Amniotic stem cell (primary cell): ENCODE results near the gene TNFRSF25.
"Not testable (repeated sequence)": the region's sequence is repeated elsewhere in the genome, so short reads cannot be mapped to it uniquely, and the experiment has no call there.

ENCODE experiments used
- DNase-seq: peaks from one replicate; lab custom pipeline; 2025; lab: John Stamatoyannopoulos, UW

The TNFRSF25 gene

DNA sequence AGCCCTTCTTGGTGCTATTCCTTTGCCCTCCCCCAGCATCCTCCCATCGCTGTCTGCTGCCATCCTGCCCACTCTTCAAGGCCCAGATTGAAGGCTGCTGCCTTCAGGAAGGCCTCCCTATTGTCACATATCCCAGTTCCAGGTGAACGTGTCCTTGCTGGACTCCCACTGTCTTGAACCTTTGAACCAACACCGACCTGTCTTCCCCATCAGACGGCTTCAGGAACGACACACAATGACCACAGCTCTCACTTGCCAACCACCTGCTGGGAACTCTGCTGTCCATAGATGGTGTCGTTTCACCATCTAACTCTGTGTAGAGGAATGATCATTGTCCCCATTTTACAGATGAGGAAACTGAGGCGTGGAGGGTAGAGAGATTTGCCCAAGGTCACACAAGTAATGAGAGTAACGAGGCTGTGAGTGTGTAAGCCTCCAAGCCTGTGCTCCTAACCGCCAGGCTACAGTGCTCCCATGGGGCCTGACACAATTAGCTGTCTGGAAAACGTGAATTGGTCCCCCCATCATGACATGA is 35.4 kb upstream of the TNFRSF25 start:
- no peak for DNase-seq

DNA sequence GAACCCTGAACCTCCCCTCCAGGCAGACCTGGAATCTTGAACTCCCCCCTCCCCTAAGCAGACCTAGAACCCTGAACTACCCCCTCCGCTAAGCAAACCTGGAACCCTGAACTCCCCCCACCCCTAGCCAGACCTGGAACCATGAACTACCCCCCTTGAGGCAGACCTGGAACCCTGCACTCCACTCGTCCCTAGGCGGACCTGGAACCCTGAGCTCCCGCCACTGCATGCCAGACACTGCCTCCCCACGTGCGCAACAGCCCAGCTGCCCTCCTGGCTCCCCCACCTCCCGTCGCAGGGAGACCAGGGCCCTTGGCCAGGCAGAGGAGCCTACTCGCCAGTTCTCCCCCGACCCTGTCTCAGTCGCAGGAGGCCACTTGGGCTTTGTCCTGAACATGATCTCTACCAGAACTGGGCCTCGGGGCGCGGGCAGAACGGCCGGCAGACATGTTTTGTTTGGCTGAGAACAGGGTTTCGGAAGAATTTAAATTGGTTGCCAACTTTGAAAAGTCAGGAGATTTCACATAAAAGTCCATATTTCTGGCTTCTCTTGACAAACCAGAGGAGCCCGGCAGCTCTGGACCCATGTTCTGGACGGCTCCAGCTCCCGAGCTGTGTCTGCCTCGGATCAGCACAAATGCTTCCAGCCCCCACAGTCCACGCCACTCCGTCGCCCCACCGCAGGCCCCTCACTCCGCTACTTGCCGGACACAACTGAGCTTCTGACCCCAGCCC is 34.7 kb upstream of the TNFRSF25 start:
- no peak for DNase-seq

DNA sequence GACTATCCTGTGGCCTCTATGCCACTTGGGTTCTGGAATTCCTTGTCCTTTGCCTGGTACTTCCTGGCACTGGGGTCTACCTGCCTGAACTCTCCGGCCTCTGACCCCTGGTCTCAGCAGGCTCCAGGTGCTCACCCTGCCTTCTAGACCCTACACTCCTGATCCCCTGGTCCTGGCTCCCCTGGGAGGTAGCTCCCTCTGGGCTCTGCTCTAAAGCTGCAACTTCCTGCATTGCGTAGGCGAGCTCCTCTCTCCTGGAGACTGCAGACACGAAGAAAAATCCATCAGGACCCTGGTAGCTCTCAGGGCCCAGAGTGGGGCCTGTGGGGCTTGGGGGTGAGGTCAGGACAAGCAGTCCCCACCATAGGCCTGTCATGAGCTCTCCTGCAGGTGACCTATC is 33.3 kb upstream of the TNFRSF25 start:
- no peak for DNase-seq

DNA sequence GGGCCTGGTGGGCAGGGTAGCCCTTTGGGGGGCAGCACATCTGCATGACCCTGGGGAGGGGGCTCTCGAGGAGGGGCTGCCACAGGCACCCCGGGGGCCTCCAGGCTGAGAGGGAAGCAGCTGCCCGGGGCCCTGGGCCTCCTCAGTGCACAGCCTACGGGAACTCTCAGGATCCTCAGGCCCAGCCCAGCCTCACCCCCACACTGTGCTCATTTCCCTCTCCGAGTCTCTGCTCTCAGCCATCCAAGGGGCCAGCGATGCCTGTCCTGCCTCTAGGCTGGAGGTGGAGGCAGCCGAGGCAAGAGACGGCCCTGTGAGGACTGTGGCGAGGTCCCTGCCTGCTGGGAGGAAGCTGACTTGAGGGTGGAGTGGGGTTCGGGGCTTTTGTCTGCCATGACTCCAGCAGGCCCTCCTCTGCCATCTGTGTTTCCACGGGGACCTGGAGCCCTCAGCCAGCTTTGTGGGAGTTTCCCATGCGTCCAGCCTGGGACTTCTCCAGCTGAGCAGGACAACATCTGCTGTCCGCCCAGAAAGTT is 32.7 kb upstream of the TNFRSF25 start:
- DNase-seq: no peak

DNA sequence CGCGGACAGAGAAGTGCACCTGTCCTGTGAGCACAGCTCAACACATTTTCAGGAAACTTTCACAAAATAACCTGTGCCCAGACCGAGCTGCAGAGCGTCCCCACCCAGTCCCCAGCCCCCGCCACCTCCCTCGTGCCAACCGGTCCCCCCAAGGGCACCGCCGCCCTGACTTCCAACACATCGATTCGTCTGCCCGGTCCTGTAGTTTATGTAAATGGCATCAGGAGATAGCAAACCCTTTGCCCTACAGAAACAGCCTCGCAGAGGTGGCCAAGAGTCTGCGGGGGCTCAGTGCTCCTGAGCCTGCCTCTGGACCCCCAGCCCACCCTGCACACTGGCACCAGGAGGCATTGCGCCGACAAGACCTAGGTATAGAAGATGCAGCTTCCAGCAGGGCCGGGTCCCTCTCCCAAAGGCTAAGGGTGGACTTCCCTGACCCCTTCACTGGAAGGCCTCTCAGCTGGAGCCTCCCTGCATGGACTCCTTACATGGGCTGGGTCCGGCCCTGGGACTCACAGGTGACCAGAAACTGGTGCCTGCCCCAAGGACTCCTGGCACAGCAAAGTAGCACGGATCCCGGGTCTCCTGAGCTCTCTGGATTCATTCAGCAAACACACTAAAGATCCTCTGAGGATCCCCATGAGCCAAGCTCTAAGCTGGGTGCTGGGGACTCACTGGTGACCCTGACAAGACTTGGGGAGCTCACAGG is 32.0 kb upstream of the TNFRSF25 start:
- DNase-seq: no peak

DNA sequence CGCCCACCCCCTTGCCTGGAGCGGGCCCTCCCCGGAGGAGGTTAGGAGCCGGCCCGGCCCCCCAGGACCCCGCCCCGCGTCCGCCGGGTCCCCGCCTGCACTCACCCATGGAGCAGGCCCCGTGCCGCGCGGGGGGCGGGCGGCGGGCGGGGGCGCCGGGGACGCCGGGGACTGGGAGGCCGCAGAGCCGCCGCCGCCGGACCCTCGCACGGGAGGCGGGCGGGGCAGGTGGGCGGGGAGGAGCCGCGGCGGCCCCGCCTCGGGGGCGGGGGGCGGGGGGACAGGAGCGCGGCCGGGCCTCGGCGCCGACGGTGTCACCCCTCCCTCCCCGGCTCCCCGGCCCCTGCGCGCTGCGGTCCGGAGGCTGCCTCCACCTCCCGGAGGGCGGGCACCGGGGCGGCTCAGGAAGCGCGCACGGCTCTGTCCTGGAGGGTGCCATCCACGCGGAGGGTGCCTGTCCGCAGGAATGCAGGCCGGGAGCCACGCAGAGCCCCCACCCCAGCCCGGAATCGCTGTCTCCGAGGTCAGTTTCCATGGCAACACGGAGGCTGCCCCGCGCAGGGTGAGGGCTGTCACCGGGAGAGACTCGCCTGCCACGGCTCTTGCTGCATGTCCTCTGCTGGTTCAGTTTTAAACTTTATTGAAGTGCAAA is 31.4 kb upstream of the TNFRSF25 start:
- DNase-seq: no peak

DNA sequence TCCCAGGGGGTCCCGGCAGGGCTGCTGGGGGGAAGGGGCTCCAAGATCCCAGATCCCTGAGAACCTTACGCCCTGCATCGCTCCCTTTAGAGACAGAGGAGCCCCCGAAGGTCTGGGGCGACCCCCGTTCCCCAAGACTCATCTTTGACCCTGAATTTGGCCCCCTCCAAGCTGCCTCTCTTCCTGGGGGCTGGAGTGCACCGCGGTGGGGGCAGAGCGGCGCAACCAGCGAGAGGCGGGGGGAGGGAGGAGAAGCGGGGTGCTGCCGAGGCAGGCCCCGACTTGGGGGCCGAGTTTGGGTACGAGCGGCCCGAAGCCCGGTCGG is 30.9 kb upstream of the TNFRSF25 start:
- DNase-seq: no peak

DNA sequence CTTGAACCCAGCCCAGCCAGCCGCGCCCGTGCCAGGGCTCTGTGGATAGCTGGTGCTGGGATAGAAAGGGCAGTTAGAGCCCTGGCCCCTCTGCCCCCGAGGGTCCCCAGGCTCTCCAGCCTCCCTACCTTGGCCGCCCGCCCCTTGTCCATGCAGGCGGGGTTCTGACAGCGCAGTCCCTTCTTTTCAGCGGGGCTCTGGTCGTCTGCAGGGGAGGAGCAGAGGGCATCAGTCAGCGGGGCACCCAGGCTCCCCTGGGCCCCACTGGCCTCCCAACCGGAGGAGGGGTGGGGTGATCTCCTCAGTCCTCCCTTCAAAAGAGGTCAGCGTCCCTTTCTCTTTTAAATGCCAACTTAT is 30.4 kb upstream of the TNFRSF25 start:
- DNase-seq: no peak

DNA sequence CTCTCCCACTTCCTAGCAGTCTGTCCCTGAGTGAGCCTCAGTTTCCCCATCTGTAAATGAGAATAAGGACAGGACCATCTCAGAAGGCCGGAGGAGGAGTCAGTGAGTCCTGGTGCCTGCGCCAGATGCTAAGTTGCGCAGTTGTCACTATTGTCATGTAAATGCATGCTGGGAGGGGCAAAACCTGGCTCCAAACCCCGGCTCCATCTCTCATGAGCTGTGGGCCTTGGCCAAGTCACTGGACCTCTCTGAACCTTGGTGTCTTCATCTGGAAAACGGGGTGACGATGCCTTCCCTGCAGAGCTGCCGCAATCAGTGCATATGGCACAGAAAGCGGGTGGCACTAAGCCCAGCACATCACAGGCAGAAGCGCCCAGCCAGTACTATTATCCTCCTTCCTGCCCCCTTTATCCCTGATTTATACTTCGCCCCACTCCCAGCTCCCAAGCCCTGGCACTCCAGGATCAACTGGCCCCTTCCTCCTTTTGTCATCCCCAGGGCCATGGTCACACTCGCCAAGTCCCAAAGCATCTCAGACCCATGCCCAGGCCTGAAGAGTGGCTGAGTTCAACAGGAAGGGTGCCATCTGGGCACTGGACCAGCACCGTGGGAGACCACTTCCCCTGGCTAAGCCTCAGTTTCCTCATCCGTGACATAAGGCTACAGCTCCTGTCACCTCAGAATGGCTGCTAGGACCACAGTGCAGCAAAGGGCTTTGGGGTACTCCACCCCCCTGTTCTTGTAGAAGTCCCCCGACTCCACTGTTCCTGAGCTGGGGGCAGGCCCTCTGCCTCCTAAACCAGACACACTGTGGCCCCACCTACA is 29.8 kb upstream of the TNFRSF25 start:
- DNase-seq: no peak

DNA sequence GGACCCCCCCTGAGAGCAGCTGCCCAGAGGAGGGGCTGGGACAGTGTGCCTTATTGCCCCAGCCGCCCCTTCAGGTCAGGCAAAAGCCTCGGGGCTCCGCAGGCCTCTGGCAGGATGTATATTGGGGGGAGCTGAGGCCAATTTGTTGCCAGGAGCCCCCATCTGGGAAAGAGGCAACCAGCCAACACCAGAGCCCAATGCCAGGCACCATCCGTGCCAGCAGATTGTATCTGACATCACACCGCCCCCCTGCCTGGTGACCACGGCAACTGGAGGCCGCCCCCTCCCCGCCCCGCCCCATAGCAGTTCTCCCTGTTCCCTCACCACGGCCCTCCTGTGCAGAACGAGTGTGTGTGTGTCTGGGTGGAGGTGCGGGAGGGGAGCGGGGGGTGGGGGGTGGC is 29.1 kb upstream of the TNFRSF25 start:
- DNase-seq: no peak

DNA sequence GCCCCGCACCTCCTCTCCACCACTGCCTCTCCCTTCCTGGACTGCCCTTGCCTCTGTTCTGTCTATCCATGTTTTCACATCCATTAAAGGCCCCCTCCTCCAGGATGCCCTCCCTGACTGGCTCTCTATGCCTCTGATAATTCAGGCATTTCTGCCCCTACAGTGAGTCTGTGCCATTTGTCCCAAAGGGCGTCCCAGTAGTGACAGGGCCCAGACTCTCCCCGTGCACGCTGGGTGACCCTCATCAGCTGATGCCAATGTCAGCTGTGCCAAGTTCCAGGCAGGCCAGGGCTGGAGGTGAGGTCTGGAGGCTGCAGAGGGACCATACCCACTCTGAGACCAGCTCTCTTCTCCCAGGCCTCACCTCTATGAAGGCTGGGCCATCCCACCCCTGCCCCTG is 28.7 kb upstream of the TNFRSF25 start:
- no peak for DNase-seq

DNA sequence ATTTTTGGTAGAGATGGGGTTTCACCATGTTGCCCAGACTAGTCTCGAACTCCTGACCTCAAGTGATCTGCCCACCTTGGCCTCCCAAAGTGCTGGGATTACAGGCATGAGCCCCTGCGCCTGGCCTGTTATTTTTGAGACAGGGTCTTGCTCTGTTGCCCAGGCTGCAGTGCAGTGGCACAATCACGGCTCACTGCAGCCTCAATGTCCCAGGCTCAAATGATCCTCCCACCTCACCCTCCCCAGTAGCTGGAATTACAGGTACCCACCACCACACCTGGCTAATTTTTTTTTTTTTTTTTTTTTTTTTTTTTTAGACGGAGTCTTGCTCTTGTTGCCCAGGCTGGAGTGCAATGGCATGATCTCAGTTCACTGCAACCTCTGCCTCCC is 27.9 kb upstream of the TNFRSF25 start:
- DNase-seq: not testable (repeated sequence)

DNA sequence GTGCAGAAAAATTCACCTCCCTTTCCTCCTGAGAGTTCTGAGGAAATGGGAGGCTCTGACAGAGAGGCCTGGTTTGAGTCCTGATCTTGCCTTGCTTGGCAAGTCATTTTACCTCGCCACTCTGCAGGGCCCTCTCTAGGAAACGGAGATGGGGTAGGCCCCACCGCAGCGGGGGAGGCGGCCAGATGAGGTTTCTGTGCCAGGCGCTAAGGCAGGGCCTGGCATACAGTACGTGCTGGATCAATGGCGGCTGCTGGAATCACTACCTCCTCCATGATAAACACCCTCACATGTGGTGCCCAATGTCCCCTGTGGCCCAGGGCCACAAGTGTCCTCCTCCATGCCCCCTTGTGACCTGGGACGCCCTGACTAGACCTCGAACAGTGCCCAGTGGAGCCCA is 26.0 kb upstream of the TNFRSF25 start:
- DNase-seq: no peak

DNA sequence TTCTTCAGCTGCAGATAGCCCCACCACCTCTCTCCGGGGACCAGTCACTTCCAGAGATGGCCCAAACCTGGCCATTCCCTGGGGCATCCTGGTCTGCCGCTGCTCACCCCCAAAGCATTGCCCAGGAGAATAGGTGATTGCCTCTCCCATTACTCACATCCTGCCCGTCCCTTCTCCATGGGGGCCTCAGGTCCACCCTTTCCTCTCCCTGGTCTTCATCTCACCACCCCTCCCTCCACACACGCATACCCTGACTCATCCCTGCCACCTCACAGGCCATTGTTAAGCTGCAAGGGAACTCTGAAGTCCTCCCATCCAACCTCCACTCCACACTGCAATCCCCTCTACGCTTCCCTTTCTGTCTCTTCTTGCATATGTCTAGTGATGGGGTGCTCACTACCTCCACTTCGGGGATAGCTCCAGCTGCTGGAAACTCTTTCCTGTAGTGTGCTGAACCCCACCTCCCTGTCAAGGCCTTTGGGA is 25.5 kb upstream of the TNFRSF25 start, which contains the start of gene PLEKHG5:
Gene PLEKHG5 (minus strand): TSS at position 188 of the 483 bp plus-strand sequence. CDS start 14,096 bp downstream, outside the sequence.
- DNase-seq: peak; percentile 34

DNA sequence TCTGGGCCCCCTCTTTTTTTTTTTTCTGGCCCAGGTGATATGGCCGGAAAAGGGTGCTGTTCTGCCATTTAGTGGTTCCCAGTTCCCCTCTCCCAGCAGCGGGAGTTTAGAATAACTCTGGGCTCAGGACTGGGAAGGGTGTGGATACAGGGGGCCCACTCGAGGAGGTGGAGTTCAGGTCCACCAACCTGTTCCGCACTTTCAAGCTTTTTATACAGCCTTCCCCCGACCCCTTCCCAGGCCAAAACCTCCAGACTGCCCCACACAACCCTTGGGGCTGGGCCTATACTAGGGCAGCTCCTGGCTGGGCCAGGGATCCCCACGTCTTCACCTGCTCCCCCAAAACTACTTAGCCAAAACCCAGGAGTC is 25.1 kb upstream of the TNFRSF25 start:
- no peak for DNase-seq

DNA sequence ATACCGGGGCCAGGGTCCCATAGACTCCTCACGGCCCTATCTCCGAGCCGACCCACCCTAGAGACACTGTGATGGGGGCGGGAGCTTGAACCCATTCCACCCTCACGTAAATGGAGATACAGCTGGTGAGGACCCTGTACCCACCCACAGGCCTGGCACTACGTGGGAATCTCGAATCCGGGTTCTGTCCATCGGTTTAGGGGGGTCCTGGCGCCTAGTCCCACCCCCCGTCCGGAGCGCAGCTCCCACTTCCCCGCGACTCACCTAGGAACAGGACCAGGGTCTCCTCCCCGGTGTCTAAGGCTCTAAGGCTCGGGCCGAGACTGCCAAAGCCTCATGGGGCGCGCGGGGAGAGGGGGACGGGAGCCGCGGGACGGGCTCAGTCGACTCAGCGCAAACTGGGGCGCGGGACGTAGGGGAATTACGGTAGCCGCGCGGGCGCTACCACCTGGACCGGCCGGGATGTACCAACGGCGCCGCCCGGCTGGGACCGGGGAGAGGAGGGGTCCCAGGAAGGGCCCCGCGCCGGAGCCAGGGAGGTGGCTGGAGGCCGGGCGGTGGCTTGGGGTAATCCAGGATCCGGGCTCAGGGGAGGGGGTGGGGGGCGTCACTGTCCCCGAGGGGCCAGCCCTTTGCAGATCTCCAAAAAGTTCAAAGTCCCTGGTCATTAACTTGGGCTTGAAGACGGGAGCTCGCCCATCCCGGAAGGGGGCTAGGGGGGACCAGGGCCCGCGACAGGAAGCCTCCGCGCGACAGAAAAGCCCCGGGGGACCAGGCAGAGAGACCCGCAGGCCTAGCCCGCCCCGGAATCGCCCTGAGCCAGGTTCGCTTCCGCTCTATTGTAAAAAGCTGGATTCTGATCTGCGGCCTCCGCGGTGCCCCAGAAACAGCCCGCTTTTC is 24.5 kb upstream of the TNFRSF25 start:
- peak; percentile 42 for DNase-seq

DNA sequence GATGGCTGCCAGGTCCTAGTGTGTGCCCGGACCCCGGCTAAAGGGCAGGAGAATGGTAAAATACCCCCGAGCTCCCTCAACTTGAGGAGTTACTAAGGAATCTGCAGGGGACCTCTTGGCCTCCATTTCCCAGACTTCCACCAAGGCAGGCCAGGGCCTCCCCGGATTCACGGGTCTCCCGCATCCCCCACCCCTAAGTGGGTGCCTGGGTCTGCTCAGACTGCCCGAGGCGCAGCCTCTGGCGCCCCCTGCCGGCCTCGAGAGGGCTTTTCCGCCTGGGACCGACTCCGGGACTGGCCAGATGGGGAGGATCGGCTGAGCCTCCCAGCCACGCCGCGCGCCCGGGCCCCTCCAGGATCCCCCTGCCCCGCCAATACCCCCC is 23.8 kb upstream of the TNFRSF25 start:
- peak; percentile 28 for DNase-seq

DNA sequence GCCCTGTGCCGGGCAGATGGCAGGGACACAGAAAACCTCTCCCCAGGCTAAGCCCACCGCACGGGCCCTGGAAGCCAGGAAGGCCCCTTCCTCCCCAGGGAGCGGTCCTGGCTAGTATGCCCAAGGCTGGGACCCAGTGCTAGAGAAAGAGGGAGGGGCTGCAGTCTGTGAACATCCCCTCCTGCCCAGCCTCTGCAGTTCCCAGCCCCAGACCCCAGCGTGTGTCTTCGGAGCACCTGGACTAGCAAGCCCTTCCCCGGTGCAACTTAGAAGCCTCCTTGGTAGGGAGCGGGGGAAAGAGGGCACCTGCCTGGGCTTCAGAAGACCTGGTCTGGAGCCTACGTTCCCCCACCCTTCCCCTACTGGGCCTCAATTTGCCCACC is 23.4 kb upstream of the TNFRSF25 start:
- DNase-seq: no peak

DNA sequence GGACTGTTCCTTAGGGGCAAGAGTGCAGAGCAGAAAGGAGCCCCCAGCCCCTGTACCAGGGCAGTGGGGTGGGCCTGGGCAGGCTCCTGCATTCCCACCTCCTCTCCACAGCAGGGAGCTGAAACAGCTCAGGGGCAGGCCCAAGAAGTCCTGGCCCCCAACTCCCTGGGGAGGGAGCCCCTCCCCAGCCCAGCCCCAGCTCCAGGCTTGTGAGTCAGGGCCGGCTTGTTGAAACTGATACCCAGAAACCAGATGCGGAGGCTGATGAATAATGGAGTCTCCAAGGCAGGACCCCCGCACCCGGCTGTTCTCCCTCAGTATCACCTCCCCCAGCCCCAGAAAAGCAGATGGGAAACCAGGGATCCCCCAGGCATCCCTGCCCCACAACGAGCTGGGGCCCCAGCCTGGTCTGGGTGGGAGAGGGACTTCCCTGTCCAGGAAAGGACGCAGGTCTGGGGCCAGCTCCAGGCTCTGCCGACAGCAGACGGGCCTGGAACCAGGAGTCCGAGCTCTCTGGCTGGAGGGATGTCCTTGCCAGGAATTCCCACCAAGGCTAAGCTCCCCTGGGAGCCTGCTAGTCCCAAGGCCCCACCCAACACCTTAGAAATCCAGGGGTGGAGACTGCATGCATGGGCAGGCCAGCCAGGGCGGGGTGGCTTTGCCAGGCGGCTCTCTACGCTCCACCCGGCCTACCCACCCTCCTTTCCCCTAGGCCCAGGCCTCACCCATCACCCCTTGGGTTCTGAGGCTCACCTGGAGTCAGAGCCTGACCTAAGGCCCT is 22.8 kb upstream of the TNFRSF25 start:
- no peak for DNase-seq
